ENCODE results near the gene ZHX3.

Gene ZHX3

DNA sequence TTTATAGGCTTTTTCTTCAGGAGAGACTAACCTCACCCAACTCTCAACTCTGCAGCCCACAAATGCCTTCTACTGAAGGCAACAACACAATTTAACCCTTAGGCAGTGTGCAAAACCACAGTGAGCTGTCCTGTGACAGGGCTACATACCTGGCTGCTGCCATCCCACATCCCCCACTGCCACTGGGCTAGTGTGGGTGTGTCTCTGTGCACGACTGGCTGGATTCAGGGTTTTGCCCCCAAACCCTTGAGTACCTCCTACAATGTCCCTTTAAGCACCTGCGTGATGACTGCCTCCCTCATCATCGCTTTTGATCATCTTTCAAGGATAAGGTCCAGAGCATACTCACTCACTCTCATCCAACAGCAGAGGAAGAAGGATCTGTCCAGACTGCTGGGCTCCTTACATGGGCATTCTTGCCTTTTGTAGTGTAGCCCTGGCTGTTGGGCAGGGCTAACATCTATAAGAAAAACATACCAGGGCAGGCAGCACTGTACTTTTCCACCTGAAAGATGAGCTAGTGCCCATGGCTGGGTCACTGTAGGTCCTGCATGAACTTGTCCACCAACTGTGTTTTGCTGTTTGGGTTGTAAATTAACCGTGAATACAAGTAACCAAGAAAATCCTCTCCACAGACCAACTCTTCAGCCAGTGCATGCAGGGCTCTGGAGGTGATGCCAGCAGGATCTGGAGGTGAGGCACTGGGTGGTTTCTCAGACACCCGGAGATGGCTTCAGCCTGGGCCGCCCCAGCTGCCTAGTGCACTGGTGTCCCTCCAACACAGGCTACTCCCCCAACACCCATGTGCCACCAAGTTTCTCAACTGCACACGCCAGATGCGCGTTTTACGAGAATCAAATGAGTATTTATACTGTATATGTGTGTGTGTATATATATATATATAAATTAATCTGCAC, 135.0 kb downstream of the ZHX3 start:
- peak; percentile 19 to 28 for DNase-seq

GRCh38 chr20:41181567-41181966, 136.0 kb downstream of the ZHX3 start:
- peak in 1 of 2 experiments; percentile 13 for DNase-seq

GRCh38 chr20:41180599-41181333, 136.8 kb downstream of the ZHX3 start:
- DNase-seq = peak in 1 of 2 experiments; percentile 16

DNA sequence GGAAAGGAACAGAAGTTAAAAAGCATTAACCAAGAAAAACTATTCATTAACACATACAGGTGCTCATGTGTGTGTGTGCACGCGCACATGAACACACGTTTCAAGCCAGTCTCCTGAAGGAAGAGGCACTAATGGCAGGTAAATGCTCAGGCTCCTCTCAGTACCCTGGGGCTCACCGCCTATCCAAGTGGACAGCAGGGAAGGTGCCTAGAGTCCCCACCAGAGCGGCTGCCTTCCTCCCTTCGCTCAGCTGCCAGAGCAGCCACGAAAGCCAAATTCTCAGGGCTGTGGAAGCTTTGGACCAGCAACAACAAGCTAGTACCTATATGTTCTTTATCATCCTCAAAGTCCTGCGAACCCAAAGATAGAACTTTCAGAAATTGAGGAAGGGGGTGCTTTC, 137.6 kb downstream of the ZHX3 start:
- peak in 1 of 2 experiments; percentile 11 for DNase-seq

- DNase-seq = peak; percentile 13 to 16
These were observed 138.6 kb downstream of the ZHX3 start for GRCh38 chr20:41178904-41179432.

GRCh38 chr20:41178495-41178894, 139.0 kb downstream of the ZHX3 start:
- no peak for DNase-seq

DNA sequence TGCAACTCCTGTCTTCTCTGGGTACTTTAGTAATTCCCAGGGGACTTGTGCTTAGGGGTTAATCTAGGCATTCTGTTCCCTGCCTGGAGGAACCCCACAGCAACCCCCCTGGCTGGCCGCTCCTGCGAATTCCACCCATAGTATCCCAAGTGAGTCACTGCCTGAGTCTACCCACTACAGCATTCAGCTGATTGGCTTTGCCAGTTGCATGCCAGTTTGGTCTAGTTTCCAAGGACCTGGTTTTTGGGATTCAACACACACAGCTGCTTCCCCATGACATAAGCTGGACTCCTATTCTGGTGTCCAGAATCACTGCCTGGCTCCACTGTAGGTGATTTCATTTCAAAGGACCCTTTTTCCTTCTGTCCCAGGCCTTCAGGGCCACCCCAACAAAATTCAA, 139.9 kb downstream of the ZHX3 start:
- DNase-seq = peak in 1 of 2 experiments; percentile 13

GRCh38 chr20:41176711-41177552, 140.6 kb downstream of the ZHX3 start:
- DNase-seq = no peak

- DNase-seq = no peak
These were observed 141.7 kb downstream of the ZHX3 start for GRCh38 chr20:41175727-41176330.

DNA sequence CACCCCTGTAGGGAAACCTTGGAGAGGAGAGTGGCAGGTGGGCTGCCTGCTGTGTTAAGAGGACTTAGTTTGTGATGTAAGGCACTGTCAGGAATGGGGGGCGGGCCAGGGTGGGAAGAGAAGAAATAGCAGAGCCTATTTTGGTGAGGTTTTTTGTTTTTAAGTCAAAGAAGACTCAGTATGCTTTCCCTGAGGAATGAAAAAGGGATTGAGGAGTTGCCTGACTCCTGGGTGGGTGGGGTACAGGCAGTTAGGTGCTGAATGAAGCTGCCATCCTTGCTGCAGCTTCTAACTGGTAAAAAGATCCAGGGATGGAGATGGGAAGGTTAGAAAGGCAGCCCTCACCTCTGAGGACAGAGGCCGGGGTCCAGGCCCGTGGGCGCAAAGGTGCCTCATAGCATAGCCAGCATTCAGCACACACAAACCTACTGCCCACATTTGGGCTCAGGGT, 142.3 kb downstream of the ZHX3 start:
- no peak for DNase-seq

DNA sequence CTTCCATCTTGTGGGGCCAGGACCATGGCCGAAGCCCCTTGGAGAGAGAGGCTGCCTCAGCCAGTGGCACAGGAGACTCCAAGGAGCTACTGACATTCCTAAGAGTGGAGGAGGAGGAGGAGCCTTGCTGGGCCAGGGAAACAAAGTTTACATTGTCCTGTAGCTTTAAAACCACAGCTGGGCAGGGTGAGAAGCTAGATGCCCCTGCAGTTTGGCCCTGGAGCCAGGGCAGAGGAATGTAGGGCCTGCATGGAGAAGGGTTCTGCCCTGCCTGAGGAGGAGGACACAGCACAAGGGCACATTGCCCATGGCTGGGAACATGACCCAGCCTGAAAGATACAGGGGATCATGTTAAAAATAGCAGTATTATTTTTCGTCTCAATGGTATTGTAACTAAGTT, 142.7 kb downstream of the ZHX3 start:
- no peak for DNase-seq

DNA sequence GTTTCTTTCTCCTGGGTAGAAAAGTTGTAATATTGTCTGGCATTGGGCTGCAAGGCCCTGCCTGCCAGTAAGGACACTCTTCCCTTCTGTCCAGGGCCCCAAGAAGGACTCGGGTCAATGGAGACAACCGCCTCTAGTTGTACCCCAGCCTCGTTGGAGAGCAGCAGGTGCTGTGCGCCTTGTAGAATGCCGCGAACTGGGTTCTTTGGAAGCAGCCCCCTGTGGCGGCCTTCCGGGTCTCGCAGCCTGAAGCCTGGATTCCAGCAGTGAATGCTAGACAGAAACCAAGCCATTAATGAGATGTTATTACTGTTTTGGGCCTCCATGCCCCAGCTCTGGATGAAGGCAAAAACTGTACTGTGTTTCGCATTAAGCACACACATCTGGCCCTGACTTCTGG, 143.2 kb downstream of the ZHX3 start:
- DNase-seq = no peak

DNA sequence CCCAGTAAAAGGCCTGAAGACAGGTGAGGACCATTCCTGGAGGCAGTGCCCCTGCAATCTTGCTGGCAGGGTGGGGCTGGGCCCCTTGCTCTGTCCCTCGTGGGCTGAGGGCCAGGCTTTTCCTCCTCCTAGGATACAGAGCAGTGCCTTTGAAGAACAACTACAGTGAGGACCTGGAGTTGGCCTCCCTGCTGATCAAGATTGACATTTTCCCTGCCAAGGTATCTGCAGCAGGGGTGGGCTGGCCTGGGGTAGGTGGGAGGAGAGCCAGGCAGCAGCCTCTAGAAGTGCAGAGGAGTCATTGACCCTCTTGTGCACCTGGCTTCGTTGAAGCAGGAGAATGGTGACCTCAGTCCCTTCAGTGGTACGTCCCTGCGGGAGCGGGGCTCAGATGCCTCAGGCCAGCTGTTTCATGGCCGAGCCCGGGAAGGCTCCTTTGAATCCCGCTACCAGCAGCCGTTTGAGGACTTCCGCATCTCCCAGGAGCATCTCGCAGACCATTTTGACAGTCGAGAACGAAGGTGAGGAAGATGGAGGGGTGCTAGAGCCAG, 143.7 kb downstream of the ZHX3 start:
- peak in 1 of 2 experiments; percentile 11 for DNase-seq

DNA sequence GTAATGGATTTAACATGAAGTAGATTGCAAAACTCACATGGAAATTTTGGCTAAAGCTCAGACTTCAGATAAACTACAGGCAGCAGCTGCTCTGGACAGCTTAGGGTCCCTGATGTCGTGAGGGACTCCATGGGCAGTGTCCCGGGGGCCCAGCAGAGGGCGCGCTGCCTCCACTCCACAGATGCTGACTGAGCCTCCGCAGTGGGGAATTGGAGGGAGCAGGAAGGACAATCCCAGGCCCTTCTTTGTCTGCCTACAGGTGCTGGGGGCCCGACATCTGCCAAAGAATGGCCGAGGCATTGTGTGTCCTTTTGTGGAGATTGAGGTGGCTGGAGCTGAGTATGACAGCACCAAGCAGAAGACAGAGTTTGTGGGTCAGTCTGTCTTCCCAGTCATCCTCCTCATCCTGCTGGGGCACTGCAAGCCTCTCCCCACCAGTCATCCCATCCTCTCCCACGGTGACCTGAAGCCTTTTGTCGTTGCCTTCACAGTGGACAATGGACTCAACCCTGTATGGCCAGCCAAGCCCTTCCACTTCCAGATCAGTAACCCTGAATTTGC, 144.3 kb downstream of the ZHX3 start:
- peak; percentile 79 for DNase-seq

DNA sequence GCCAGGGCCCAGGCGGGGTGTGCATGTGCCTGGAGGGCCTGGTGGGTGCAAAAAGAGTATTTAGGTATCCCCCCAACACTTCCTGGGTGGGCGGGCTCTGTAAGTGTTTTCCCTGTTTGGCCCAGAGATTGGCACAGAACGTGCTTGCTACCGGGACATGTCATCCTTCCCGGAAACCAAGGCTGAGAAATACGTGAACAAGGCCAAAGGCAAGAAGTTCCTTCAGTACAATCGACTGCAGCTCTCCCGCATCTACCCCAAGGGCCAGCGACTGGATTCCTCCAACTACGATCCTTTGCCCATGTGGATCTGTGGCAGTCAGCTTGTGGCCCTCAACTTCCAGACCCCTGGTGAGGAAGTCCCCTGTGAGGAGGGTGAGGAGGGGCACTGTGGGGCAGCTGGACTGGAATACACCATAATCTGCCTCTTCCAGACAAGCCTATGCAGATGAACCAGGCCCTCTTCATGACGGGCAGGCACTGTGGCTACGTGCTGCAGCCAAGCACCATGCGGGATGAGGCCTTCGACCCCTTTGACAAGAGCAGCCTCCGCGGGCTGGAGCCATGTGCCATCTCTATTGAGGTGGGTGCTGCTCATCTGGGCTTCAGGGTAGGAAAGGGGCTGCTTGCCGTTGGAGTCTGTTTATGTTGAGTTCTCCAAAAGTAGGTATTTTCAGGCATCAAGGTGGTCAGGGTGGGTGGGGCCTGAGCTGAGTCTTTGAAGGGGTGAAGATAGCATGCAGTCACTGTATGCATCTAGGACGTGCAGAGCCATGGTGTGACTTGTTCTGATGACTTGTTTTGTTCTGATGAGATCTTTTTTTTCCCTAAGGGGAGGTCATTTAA, 145.0 kb downstream of the ZHX3 start:
- peak; percentile 22 to 24 for DNase-seq

DNA sequence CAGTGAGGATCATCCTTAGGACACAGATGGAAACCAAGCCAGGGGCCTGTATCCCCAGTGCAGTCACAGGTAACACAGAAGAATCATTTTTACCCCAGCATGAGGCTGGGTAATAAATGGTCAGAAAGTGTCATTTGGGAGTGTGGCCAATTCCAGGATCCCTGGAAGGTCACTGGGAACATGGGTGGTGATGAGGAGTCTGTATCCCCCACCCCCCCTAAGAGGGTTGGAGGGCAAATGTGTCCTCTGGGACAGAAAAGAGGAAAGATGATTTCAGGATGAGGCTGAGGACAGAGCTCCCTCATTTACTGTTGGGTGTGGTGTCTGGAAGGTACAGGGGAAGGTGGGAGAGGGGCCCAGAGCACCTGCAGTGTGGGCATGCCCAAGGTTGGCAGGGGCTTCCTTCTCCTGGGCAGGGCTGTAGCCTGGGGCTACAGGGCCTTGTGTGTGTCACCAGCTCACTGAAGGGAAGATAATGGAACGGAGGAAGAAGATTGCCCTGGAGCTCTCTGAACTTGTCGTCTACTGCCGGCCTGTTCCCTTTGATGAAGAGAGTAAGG, 145.7 kb downstream of the ZHX3 start:
- peak in 1 of 2 experiments; percentile 14 for DNase-seq

DNA sequence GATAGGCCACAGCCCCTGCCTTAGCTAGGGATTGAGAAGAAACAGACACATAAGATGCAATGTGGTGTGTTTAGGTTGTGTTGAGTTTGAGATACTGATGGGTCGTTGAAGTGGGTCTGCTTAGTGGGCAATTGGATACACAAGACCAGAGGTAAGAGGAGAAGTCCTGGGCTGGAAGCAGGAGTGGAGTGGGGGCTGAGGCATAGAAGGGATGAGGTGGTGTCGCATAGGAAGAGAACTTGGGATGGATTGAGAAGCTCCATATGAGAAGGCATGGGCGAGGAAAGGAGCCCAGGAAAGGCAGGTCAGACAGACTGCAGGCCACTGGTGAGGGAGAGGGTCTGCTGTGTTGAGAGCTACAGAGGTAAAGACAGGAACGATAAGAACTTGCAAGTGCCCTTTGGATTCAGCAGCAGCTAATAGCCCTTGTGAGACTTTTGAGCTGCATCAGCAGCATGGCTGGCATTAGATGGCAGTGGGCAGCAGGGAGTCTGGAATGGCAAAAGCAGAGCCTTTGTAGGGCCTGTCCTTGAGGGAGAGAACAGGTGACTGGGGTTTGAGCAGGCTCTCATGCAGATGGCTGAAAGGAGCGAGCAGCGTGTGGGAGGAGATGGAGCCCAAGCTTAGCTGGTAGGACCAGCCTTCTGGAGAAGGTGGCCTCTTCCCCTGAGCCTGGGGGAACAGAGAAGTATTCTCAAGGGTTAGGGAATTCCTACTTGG, 147.0 kb downstream of the ZHX3 start:
- DNase-seq = peak; percentile 14 to 18

- DNase-seq = peak in 1 of 2 experiments; percentile 12
These were observed 147.7 kb downstream of the ZHX3 start for GRCh38 chr20:41169791-41170351.

DNA sequence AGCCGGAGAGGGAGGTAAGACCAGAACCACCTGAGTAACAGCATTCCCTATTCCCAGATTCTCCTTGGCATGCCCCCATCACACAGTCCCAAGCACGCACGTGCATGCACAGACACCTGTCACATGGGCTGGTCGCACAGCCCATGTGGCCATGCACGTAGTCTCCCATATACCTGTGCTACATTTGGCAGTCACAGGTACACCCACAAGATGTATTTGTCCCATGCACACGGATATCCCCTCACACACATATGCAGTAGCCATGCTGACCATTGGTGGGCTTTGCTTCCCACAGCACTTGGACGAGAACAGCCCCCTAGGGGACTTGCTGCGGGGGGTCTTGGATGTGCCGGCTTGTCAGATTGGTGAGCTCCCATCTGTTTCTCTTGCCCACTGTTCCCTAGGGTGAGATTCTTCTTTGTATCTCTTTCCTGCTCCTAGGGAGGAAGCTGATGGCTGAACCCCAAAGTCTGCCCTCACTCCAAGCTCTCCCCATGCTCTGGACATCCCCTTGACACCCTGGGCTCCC, 148.3 kb downstream of the ZHX3 start:
- DNase-seq = no peak
